Ureter (tissue), 1 donor: ENCODE data around the gene TTLL5. TPM values are rescaled to one million over a fixed set of nuclear protein-coding genes. Genes with fewer than 3 reads are reported as not detected.

Experiments
- DNase-seq: peaks from one replicate; pipeline ENCODE4 v3.0.0-alpha.2; 2020; ENCODE audit warnings: low spot score
- total RNA-seq: library from RNA; stranded (reverse); gene quantifications from one replicate; pipeline ENCODE4 v1.2.4, GENCODE V29; 2023
- donor health status: DM: yes; HTN: yes; CAD: no.

TTLL5 gene
- total RNA-seq, 1 donor from 2014 or later: 54.0 TPM

- DNase-seq: no peak
Observed at GRCh38 chr14:75732888-75733287, 71.8 kb downstream of the TTLL5 start.

GRCh38 chr14:75734854-75735253, 73.8 kb downstream of the TTLL5 start:
- DNase-seq: no peak

GRCh38 chr14:75736845-75737485, 75.9 kb downstream of the TTLL5 start:
- no peak for DNase-seq

GRCh38 chr14:75738192-75738591, 77.1 kb downstream of the TTLL5 start:
- DNase-seq: no peak

GRCh38 chr14:75742867-75743266, 81.8 kb downstream of the TTLL5 start:
- DNase-seq: no peak

GRCh38 chr14:75747899-75748298, 86.9 kb downstream of the TTLL5 start:
- DNase-seq: no peak

- no peak for DNase-seq
Observed at GRCh38 chr14:75748336-75748735, 87.3 kb downstream of the TTLL5 start.

- no peak for DNase-seq
Observed at GRCh38 chr14:75751296-75751695, 90.2 kb downstream of the TTLL5 start.

GRCh38 chr14:75752086-75752485, 91.0 kb downstream of the TTLL5 start:
- DNase-seq: no peak

- DNase-seq: no peak
Observed at GRCh38 chr14:75752907-75753594, 92.0 kb downstream of the TTLL5 start.

- DNase-seq: no peak
Observed at GRCh38 chr14:75753696-75754095, 92.7 kb downstream of the TTLL5 start.

GRCh38 chr14:75757644-75758402, 96.8 kb downstream of the TTLL5 start:
- DNase-seq: no peak

- no peak for DNase-seq
Observed at GRCh38 chr14:75764020-75764419, 103.0 kb downstream of the TTLL5 start.

GRCh38 chr14:75769047-75769685, 108.1 kb downstream of the TTLL5 start:
- no peak for DNase-seq

GRCh38 chr14:75770635-75771034, 109.6 kb downstream of the TTLL5 start:
- DNase-seq: no peak

GRCh38 chr14:75771595-75771994, 110.5 kb downstream of the TTLL5 start:
- DNase-seq: no peak

GRCh38 chr14:75773046-75773445, 112.0 kb downstream of the TTLL5 start:
- no peak for DNase-seq

GRCh38 chr14:75781096-75781495, 120.0 kb downstream of the TTLL5 start:
- no peak for DNase-seq

- no peak for DNase-seq
Observed at GRCh38 chr14:75783184-75783583, 122.1 kb downstream of the TTLL5 start.

GRCh38 chr14:75783602-75784313, 122.7 kb downstream of the TTLL5 start:
- DNase-seq: no peak

GRCh38 chr14:75784314-75784686, 123.3 kb downstream of the TTLL5 start:
- no peak for DNase-seq

- DNase-seq: no peak
Observed at GRCh38 chr14:75793806-75794205, 132.8 kb downstream of the TTLL5 start.
